Endothelial cell of umbilical vein (primary cell): ENCODE measurements around the gene PTPRT. TPM values are rescaled to one million over a fixed set of nuclear protein-coding genes. Genes with fewer than 3 reads are reported as not detected.

Experiments used
- BruUV-seq: library from RNA; stranded (reverse); fragments of 400-500 nt; replicated peaks from 2 replicates; lab custom pipeline; 2021; lab: Mats Ljungman, UMichigan
- CTCF ChIA-PET: fragments of 300-600, 350-600 bp; sonication (Branson Sonifier 250); formaldehyde crosslinking; loops from one replicate; lab custom pipeline; 2021; ENCODE audit warnings: antibody characterized with exemption, inconsistent platforms; lab: Charles Lee
- POLR2A ChIA-PET: fragments of 300-600, 350-600 bp; sonication (Branson Sonifier 250); formaldehyde crosslinking; loops from one replicate; lab custom pipeline; 2021; ENCODE audit warnings: antibody characterized with exemption, inconsistent platforms; lab: Charles Lee
- DNase-seq: peaks from one replicate; pipeline ENCODE4 v3.0.0-alpha.2; 2011; ENCODE audit warnings: low read depth, low spot score
- FAIRE-seq: peaks from 2 replicates; lab custom pipeline; 2011; peaks lifted over from hg19 to GRCh38; lab: Jason Lieb, UNC
- H2AFZ ChIP-seq: 2 replicates; pipeline ENCODE4 v1.6.0; 2012; ENCODE audit warnings: low read depth, low read length, control low read depth, inconsistent platforms
- H3K27ac ChIP-seq: 2 replicates; pipeline ENCODE4 v1.5.1; 2011; ENCODE audit warnings: low read depth, mild to moderate bottlenecking, control low read depth, low read length, moderate library complexity; ENCODE audit not compliant: insufficient read depth
- H3K27me3 ChIP-seq, 2 experiments: 2 replicates each; pipeline versions ENCODE4 v1.6.0 to v1.6.1; 2011; ENCODE audit warnings: low read length in 2 of 2, mixed read lengths in 1 of 2; ENCODE audit not compliant: control insufficient read depth in 2 of 2, insufficient read depth in 2 of 2
- H3K36me3 ChIP-seq, 2 experiments: 2 replicates in 1 of 2; 3 replicates in 1 of 2; pipeline ENCODE4 v1.5.1; 2011; ENCODE audit warnings: low read length in 2 of 2, mild to moderate bottlenecking in 1 of 2, moderate library complexity in 1 of 2; ENCODE audit not compliant: control insufficient read depth in 2 of 2, insufficient read depth in 2 of 2; ENCODE audit errors: extremely low read depth in 1 of 2
- H3K4me1 ChIP-seq: 3 replicates; pipeline ENCODE4 v1.5.1; 2011; ENCODE audit warnings: mild to moderate bottlenecking, low read length; ENCODE audit not compliant: control insufficient read depth, insufficient read depth; ENCODE audit errors: extremely low read depth
- H3K4me2 ChIP-seq: 2 replicates; pipeline ENCODE4 v1.6.1; 2011; ENCODE audit warnings: low read length, control low read depth, mixed read lengths; ENCODE audit not compliant: insufficient read depth
- H3K4me3 ChIP-seq, 3 experiments: fragments of 200-600 bp in 1 of 3; sonication (generic), shearing (Covaris generic) in 1 of 3; replicated peaks in 1 of 3; 2 replicates each; pipeline ENCODE4 v1.5.1; 2011 to 2016; ENCODE audit warnings: control low read depth in 3 of 3, low read length in 3 of 3, mild to moderate bottlenecking in 2 of 3, inconsistent platforms in 1 of 3, low read depth in 1 of 3, moderate library complexity in 1 of 3; ENCODE audit not compliant: insufficient read depth in 1 of 3
- H3K79me2 ChIP-seq: 2 replicates; pipeline ENCODE4 v1.6.0; 2012; ENCODE audit warnings: low read length, inconsistent platforms; ENCODE audit not compliant: control insufficient read depth, insufficient read depth
- H3K9ac ChIP-seq: replicated peaks from 2 replicates; pipeline ENCODE3; 2011; ENCODE audit warnings: low read length, control low read depth; ENCODE audit not compliant: insufficient read depth; ENCODE audit errors: extremely low read depth
- H3K9me1 ChIP-seq: replicated peaks from 3 replicates; pipeline ENCODE4 v1.6.0; 2011; ENCODE audit warnings: mild to moderate bottlenecking, low read length; ENCODE audit not compliant: control insufficient read depth, insufficient read depth; ENCODE audit errors: extremely low read depth
- H3K9me3 ChIP-seq: replicated peaks from 2 replicates; pipeline ENCODE4 v1.5.1; 2012; ENCODE audit warnings: low read length, inconsistent platforms; ENCODE audit not compliant: control insufficient read depth, insufficient read depth
- H4K20me1 ChIP-seq: replicated peaks from 2 replicates; pipeline ENCODE3; 2011; ENCODE audit warnings: mild to moderate bottlenecking, low read length; ENCODE audit not compliant: control insufficient read depth, insufficient read depth; ENCODE audit errors: extremely low read depth
- CTCF ChIP-seq, 2 donors: IDR thresholded peaks; 1 replicate in 1 of 2; 2 replicates in 1 of 2; pipeline ENCODE4 v1.5.1; 2011; ENCODE audit warnings: low read length in 2 of 2, mild to moderate bottlenecking in 2 of 2, moderate library complexity in 2 of 2, control low read depth in 1 of 2, inconsistent platforms in 1 of 2, low read depth in 1 of 2; ENCODE audit not compliant: insufficient read depth in 1 of 2; ENCODE audit errors: extremely low read depth in 1 of 2
- EZH2 ChIP-seq: IDR thresholded peaks from 2 replicates; pipeline ENCODE4 v1.6.1; 2012; ENCODE audit warnings: borderline replicate concordance, low read depth, mild to moderate bottlenecking, moderate library complexity, low read length, inconsistent platforms; ENCODE audit not compliant: severe bottlenecking
- FOS ChIP-seq: IDR thresholded peaks from 2 replicates; pipeline ENCODE4 v1.6.1; 2011; ENCODE audit warnings: mild to moderate bottlenecking, low read length, moderate library complexity, borderline replicate concordance; ENCODE audit not compliant: insufficient read depth
- GATA2 ChIP-seq: IDR thresholded peaks from 2 replicates; pipeline ENCODE4 v1.7.0; 2011; ENCODE audit warnings: low read depth, mild to moderate bottlenecking, moderate library complexity, mixed read lengths, low read length; ENCODE audit not compliant: insufficient read length, insufficient read depth
- JUN ChIP-seq: IDR thresholded peaks from 2 replicates; pipeline ENCODE4 v1.6.1; 2011; ENCODE audit warnings: borderline replicate concordance, low read depth; ENCODE audit not compliant: insufficient read length, insufficient read depth
- MAX ChIP-seq: IDR thresholded peaks from 2 replicates; pipeline ENCODE4 v1.6.1; 2011; ENCODE audit not compliant: insufficient read depth, insufficient read length
- MYC ChIP-seq: IDR thresholded peaks from one replicate; pipeline ENCODE4 v1.6.1; 2011; ENCODE audit warnings: mild to moderate bottlenecking, low read depth, low read length
- POLR2A ChIP-seq: IDR thresholded peaks from 2 replicates; pipeline ENCODE4 v1.6.1; 2012; ENCODE audit warnings: low read depth, mild to moderate bottlenecking, control low read depth, low read length
- POLR2AphosphoS5 ChIP-seq: IDR thresholded peaks from 2 replicates; pipeline ENCODE4 v1.6.1; 2012; ENCODE audit warnings: low read depth, mild to moderate bottlenecking, control low read depth, low read length, moderate library complexity; ENCODE audit not compliant: insufficient read depth
- dilution Hi-C: fragments of 300-500 bp; cut with MboI; formaldehyde crosslinking; loops from one replicate; pipeline ENCODE4 v1.15.0; 2019; ENCODE audit warnings: low sequenced_read_pairs; ENCODE audit not compliant: extremely low pct_ligation_motif_present
- intact Hi-C: fragments of 100-400 bp; cut with micrococcal nuclease; formaldehyde crosslinking; loops from one replicate; pipeline ENCODE4 v1.10.0; 2022
- polyA plus RNA-seq, 4 experiments: library from polyadenylated mRNA; depleted of rRNA in 3 of 4; stranded (reverse) in 3 of 4; unstranded in 1 of 4; fragments of >200 nt; gene quantifications; 2 replicates each; pipeline versions ENCODE4 v1.2.1 to v1.2.3, GENCODE V29; 2011 to 2012; ENCODE audit warnings: missing spikeins in 1 of 4
- total RNA-seq: library from RNA; stranded (reverse); gene quantifications from 2 replicates; pipeline ENCODE4 v1.2.3, GENCODE V29; 2021

PTPRT gene
- total and polyA plus RNA-seq, 2 donors (not counting 3 experiments of a cell fraction or from before 2014, with no cell fraction given) = not detected

- no peak overlapping the region for H3K9ac ChIP-seq
- FAIRE-seq (no peak), DNase-seq (no peak)
- H3K9me3 ChIP-seq = no peaks in the 10 kb centered on the region
- H3K36me3 ChIP-seq = no peaks in the 10 kb centered on the region
- H3K4me3 ChIP-seq = no peak overlapping the region
- POLR2A ChIA-PET = no interaction called here
- H3K27me3 ChIP-seq = no peaks in the 10 kb centered on the region
- dilution Hi-C loops = no loop called here
- H3K27ac ChIP-seq = no peak overlapping the region
- CTCF ChIA-PET = no interaction called here
- no TSS peak for BruUV-seq
- H4K20me1 ChIP-seq = no peaks in the 10 kb centered on the region
- no peak for TF ChIP-seq POLR2A
- TF ChIP-seq GATA2 = no peak
- no peak for TF ChIP-seq MAX
- no peak for TF ChIP-seq EZH2
- TF ChIP-seq MYC = no peak
- no peak for TF ChIP-seq FOS
- no peak for TF ChIP-seq CTCF (IDR thresholded peaks at IDR 0.05; ENCODE audit: extremely low read depth in 1 of 2, insufficient read depth in 1 of 2, low read depth in 1 of 2, low read length in 2 of 2)
- TF ChIP-seq JUN = no peak
- TF ChIP-seq POLR2AphosphoS5 = no peak
- H3K4me1 ChIP-seq = no peaks in the 10 kb centered on the region
- no peak overlapping the region for H2AFZ ChIP-seq
- intact Hi-C loops = no loop called here
- H3K4me2 ChIP-seq = no peak overlapping the region
- no peaks in the 10 kb centered on the region for H3K79me2 ChIP-seq
- H3K9me1 ChIP-seq = no peaks in the 10 kb centered on the region
These were observed 985.5 kb downstream of the PTPRT start for GRCh38 chr20:42204109-42204660.
